GM06990 (cell line): ENCODE results near the gene ELANE.

Experiments used
- DNase-seq: peaks from one replicate; pipeline ENCODE4 v3.0.0-alpha.2; 2011; ENCODE audit not compliant: insufficient read length; ENCODE audit errors: extremely low read depth
- H3K27me3 ChIP-seq: replicated peaks from 2 replicates; pipeline ENCODE4 v1.6.0; 2011; ENCODE audit warnings: low read length; ENCODE audit not compliant: control insufficient read depth, insufficient read depth
- H3K36me3 ChIP-seq: 2 replicates; pipeline ENCODE4 v1.5.1; 2011; ENCODE audit warnings: low read length; ENCODE audit not compliant: control insufficient read depth, insufficient read depth
- H3K4me3 ChIP-seq: replicated peaks from 2 replicates; pipeline ENCODE4 v1.5.1; 2011; ENCODE audit warnings: low read depth, mild to moderate bottlenecking, control low read depth, low read length
- CTCF ChIP-seq: IDR thresholded peaks from 2 replicates; pipeline ENCODE4 v1.5.1; 2011; ENCODE audit warnings: low read length, control low read depth, mild to moderate bottlenecking, inconsistent platforms; ENCODE audit not compliant: insufficient read depth, poor library complexity, severe bottlenecking

The ELANE gene

DNA sequence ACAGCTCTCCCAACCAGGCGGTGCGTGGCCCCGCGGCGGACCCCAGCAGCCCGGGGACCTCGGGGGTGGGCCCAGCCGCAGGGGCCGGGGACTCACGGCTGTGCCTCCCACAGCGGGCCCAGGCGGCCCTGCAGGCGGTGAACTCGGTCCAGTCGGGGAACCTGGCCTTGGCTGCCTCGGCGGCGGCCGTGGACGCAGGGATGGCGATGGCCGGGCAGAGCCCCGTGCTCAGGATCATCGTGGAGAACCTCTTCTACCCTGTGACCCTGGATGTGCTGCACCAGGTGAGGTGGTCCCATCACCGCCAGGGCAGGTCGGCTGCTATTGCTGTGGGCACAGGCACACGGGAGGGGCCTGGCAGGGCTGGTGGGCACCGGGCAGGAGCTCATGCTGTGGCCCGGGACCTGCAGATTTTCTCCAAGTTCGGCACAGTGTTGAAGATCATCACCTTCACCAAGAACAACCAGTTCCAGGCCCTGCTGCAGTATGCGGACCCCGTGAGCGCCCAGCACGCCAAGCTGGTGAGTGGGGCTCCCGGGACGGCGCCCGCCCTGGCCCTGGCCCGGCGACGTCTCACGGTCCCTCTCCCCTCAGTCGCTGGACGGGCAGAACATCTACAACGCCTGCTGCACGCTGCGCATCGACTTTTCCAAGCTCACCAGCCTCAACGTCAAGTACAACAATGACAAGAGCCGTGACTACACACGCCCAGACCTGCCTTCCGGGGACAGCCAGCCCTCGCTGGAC lies 47.5 kb upstream of the ELANE start:
- H3K27me3 ChIP-seq, result no peaks in the 10 kb centered on the region
- no peak for DNase-seq
- TF ChIP-seq CTCF, result no peak
- H3K4me3 ChIP-seq, result no peak overlapping the region
- peaks cover 64% of the 10 kb centered on the region for H3K36me3 ChIP-seq

- TF ChIP-seq CTCF, result no peak
- no peak overlapping the region for H3K4me3 ChIP-seq
- peaks cover 66% of the 10 kb centered on the region for H3K36me3 ChIP-seq
Measured at GRCh38 chr19:805166-805551, 46.9 kb upstream of the ELANE start.

GRCh38 chr19:805600-806550 lies 46.2 kb upstream of the ELANE start:
- no peak for TF ChIP-seq CTCF
- H3K4me3 ChIP-seq, result no peak overlapping the region
- peaks cover 67% of the 10 kb centered on the region for H3K36me3 ChIP-seq
- H3K27me3 ChIP-seq, result no peaks in the 10 kb centered on the region
- DNase-seq, result no peak

More at GRCh38 chr19:805166-805551, 46.9 kb upstream of the ELANE start:
- no peak for DNase-seq
- H3K27me3 ChIP-seq, result no peaks in the 10 kb centered on the region

GRCh38 chr19:806815-807421 lies 45.2 kb upstream of the ELANE start:
- TF ChIP-seq CTCF, result no peak
- Histone ChIP-seq H3K4me3 (no peak overlapping the region), H3K36me3 (peaks cover 61% of the 10 kb centered on the region), H3K27me3 (no peaks in the 10 kb centered on the region)
- DNase-seq, result no peak

GRCh38 chr19:807627-808422 lies 44.3 kb upstream of the ELANE start:
- Histone ChIP-seq H3K27me3 (no peaks in the 10 kb centered on the region), H3K36me3 (peaks cover 56% of the 10 kb centered on the region), H3K4me3 (no peak overlapping the region)
- no peak for DNase-seq
- no peak for TF ChIP-seq CTCF
